Astrocyte (in vitro differentiated cells and primary cell): ENCODE measurements around the gene KSR2.

Experiments used
- CTCF ChIP-seq: IDR thresholded peaks from 2 replicates; pipeline ENCODE4 v1.5.1; 2011; ENCODE audit warnings: low read depth, mild to moderate bottlenecking, inconsistent platforms, low read length, moderate library complexity; ENCODE audit not compliant: insufficient read depth
- EZH2 ChIP-seq: IDR thresholded peaks from 2 replicates; pipeline ENCODE4 v1.6.1; 2012; ENCODE audit warnings: mild to moderate bottlenecking, low read length, inconsistent platforms; ENCODE audit not compliant: insufficient read depth

- no peak for TF ChIP-seq CTCF
- TF ChIP-seq EZH2 = no peak
Observed at GRCh38 chr12:117727301-117727700, 241.5 kb downstream of the KSR2 start.
